Measurements from ENCODE around the gene PRKN. TPM values are rescaled to one million over a fixed set of nuclear protein-coding genes. Genes with fewer than 3 reads are reported as not detected.

The PRKN gene
- polyA plus RNA-seq, 1 donor, result 4.6 TPM

DNA sequence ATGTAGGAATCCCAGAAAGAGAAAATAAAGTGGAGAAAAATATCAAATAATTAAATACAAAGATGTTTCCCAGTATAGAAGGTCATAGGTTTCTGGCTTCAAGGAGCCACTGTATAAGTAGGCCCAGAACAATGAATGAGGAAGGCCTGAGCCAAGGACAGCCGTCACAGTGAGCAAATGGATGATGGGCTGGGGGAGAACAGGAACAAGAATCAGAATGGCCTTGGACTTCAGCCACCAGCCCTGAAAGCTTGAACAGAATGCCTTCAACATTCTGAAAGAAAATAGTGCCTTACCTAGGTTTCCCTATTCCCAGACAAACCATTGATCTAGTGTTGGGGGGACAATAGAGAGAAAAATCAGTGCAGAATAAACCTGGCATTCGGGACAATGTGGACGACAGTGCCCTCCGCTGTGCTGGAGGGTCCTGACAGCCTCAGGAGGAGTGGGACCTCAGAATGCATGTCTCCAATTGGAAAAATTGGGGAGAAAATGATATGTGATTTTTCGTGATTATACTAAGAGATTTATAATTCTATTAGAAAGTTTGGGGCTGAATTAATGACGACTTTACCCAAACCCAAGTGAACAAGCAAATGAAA, 1119.8 kb downstream of the PRKN start:
- DNase-seq (ENCODE audit: low read depth), result no peak

- no peak for DNase-seq (ENCODE audit: low read depth)
Measured at GRCh38 chr6:161602359-161602758, 1125.2 kb downstream of the PRKN start.

GRCh38 chr6:161598896-161599295, 1128.7 kb downstream of the PRKN start:
- DNase-seq (ENCODE audit: low read depth), result no peak

DNA sequence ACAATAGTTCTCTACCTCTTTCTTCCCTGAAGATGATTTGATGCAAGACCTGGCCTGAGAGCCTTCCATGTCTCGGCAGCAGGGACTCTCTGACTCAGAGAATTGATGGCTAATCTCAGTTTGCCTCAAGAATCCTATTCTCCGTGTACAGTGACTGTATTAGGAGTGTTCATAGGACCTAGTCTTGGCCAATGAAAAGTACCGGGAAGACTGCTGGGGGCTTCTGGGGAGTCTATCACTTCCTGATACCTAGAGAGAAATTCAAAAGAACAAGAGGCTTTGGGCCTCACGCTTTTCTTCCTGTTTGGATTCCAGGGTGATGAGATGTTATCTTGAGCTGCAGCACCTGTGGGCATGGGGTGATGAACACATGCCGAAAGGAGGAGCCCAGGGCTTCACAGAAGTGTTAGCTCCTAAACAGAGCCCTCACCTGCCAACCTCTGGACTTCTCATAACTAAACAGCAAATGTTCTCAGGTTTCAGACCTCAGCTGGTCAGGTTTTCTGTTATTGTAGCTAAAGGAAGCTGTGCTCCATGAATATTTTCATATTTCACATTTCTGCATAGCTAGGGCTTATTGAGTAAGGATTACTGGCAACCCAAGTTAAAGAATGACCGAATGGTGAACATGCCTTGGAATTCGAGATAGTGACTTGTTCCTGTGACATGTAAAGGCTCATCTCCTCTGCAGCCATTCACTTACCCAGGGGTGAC, 1130.6 kb downstream of the PRKN start:
- no peak for DNase-seq (ENCODE audit: low read depth)

DNA sequence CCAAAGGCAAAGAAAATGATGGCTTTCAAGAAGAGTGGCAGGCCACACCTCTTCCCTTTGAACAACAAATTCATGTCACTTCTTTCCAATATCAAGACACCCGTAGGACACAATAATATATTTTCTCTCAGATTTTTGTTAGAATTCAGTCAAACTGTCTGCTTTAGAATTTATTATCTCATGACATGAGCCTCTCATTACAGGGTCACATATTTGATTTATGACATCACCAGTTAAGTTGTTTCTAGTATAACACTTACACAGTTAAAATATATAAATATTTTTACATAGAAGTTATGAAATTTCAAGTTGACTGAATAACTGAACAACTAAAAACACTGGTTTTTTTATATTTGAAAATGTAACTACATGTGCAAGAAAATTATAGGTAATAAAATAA, 1133.2 kb downstream of the PRKN start:
- DNase-seq (ENCODE audit: low read depth), result no peak

- peak; percentile 22 for DNase-seq (ENCODE audit: low read depth)
Measured at GRCh38 chr6:161590961-161591627, 1136.5 kb downstream of the PRKN start.

GRCh38 chr6:161586887-161587286, 1140.7 kb downstream of the PRKN start:
- DNase-seq (ENCODE audit: low read depth), result no peak

DNA sequence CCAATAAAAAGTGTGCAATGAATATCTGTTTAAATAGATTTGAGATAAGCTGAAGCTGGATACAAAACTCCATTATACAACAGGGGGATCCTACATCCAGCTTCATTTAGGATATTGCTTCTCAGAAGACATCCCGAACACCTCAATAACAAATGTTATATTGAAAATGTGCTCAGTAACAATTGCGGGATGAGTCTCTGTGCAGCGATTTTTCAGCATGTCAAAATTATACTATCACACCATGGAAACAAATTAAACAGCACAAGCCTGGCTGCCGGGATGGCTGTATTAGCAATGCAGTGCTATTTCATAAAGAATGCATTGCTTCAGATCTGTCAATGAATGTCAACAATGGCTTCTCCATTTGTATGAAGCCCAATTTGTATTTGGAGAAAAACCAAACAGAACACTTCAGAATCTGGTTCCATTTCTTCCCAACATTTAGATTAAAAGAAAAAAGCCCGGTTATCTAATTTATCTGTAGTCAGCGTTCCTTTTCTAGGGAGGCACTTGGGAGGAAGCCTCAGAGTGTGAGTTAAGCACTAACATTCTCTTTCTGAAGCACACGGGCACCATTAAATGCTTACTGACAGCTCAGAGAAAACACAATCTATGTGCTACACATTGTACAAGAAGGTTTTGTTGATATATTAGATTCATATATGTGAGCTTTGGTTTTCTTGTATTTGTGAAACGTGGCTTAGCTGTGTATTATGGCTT, 1142.8 kb downstream of the PRKN start:
- DNase-seq (ENCODE audit: low read depth), result no peak

DNA sequence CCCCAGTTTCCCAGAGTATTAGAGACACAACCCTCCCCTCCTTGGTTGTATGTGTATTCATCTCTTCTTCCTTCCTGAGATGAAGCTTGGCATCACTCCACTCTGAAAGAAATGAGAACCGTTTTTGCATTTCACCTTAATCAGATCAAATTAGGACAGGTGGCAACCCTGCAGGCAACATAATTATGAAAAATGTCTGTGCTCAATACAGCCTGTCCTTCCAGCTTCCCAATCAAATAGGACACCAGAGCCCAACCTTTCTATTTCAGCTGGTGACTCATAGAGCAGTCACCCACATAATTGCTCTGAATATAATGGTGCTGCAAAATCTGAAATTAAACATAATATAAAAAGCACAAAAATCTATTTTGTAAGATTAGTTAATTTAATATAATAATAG, 1143.5 kb downstream of the PRKN start:
- DNase-seq (ENCODE audit: low read depth), result no peak

DNA sequence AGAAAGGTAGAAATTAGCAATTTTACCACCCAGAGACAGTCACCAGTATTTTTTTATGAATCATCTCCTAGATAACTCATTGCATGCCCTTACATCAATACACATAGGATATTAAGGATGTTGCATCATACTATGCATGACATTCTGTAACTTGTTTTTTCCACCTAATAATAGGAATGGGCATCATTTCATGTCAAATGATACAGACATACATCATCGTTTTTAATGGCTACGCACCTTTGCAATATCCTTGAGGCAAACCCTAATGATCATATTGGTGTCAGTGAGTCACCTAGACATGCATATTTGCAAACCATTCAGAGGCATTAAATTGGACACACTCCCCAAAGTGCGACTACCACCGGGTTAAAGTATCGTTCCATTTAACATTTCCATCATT, 1144.0 kb downstream of the PRKN start:
- DNase-seq (ENCODE audit: low read depth), result no peak

DNA sequence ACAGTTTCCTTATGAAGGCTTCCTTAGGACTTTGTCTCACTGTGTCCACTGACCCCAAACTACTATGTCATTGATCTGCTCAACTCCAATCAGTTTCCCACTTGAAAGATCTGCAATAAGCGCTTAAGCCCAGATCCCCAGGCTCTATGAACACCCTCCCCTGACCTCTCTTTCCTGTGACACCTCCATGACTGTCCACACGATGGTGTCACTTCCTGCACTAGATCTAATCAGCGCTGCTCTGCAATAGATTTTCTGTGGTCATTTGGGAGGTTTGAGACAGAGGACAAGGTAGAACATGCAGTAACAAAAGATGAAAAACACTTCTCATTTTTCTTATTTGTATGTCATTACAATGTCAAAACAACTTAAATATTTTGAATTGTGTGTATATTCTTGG, 1149.1 kb downstream of the PRKN start:
- no peak for DNase-seq (ENCODE audit: low read depth)

DNA sequence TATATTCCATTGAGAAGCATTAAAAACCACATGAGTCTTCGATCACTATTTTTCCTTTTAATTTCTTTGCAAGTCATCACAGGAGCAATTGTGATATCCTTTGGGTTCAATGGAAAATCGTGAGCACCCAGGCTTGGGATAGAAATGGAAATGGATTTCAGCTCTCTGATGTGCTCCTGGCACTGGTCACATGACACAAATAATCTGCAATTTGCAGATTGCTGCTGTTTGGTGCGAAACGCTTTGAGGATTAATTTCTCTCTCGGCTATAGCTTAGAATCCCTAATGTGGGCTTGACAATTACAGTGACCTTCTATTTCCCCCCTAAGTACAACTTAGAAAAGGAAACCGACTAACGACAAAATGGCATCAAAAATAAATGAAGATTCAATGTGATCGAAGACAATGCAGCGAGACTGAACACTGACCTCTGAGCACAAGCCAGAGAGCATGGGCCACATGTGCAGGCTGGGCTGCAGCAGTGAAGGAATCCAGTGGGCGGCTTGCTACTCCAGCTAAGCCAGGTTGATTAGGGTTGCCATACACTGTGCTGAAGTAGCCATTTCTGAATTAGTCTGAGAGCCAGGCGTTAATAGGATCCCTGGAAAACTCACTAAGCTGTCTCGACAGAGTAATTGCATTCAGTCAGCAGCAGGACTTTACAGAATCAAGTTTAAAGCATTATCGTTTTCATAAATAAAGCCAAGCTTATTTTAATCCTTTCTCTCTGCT, 1151.9 kb downstream of the PRKN start:
- DNase-seq (ENCODE audit: low read depth), result no peak

DNA sequence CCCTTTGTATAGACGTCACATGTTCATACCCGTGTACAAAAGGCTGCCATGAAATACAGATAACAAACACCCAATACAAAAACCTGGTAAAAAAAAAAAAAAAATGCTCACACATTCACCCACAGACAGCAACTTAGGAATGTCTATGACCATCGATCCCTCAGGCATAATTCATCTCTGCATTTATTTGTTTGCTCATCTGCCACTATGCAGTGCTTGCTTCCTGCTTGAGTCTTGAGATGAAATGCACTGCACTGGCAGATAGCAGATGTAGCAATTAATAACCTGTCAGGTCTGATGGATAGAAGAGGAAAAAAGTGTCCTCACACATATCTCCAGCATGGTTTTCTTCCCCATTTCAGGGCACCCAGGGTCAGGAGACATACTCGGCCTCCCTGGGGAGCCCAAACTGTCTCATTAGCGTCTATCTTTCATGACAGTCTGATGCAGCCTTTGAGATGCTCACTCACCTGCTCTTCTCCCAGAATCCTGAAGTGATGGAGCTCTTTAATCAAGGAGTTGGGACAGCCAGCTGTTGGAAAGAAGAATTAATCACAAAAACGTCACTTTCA, 1158.6 kb downstream of the PRKN start:
- no peak for DNase-seq (ENCODE audit: low read depth)

- DNase-seq (ENCODE audit: low read depth), result no peak
Measured at GRCh38 chr6:161564952-161565351, 1162.6 kb downstream of the PRKN start.

DNA sequence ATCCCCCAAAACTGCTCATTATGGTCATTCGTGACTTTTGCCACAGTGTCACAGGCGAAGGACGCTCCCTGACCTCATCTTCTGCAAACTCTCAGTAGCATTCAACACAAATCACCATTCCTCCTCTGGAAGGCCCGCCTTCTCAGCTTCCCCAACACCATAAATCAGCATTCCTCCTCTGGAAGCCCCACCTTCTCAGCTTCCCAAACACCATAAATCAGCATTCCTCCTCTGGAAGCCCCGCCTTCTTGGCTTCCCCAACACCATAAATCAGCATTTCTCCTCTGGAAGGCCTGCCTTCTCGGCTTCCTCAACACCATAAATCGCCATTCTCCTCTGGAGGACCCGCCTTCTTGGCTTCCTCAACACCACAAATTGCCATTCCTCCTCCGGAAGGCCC, 1165.7 kb downstream of the PRKN start:
- no peak for DNase-seq (ENCODE audit: low read depth)

DNA sequence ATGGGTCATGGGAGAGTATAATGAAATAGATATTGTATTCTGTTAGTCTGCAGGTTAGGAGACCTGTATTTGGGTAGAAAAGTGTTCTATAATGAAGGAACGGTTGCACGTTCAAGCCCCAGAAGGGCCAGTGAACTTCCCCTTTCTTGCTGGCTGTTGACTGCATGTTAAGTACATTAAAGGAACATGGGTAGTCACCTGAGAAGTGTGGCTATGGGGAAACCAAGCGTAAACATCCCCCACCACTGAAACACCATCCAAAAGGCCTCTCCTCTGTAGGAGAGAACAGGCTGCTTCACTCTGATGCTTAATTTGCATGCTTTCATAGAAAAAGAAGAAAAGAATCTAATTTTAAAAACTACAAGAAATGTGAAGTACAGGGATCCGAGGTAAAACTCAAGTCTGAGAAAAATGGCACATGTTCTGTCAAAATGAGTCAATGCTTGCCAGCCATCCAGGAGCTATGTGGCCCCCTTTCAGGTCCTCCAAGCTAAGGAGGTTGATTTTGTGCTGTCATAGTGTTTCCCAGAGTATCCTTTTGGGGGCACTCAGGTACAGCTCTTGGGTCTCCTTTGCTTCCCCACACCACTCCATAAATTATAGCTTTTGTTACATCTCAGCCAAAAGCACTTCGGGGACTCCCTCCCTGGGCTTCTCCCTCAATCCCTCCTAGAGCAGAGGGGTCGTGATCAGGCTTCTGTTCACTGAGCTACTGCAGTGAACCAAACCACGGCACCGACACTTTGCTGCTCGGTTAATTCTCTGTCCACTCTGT, 1170.0 kb downstream of the PRKN start:
- DNase-seq (ENCODE audit: low read depth), result no peak

- no peak for DNase-seq (ENCODE audit: low read depth)
Measured at GRCh38 chr6:161554883-161555282, 1172.7 kb downstream of the PRKN start.

GRCh38 chr6:161549977-161550655, 1177.5 kb downstream of the PRKN start:
- DNase-seq (ENCODE audit: low read depth), result no peak

DNA sequence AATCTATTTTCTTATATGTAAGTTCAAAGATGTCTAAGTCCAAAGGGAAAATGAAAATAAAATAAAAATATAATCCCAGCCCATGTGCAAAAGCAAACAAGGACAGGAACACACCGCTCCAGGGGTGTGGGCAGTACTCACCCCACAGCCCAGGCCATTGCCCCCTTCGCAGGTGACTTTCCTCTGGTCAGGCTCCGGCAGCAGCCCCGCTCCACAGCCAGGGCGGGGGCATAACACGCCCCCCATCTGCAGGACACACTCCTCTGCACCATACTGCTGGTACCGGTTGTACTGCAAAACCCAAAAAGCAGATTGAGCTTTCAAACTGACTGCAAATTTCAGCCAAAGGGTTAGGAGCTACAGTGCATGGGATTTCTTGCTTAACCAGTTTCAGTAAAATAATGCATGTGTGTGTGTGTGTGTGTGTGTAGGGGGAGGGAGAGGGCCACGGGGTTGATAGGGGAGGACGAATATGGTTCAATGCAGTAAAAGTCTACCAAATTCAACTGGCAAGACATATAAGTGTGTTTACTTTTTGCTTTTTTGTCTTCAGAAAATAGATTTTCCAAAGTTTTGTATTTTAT, 1178.8 kb downstream of the PRKN start:
- no peak for DNase-seq (ENCODE audit: low read depth)

GRCh38 chr6:161547617-161548016, 1179.9 kb downstream of the PRKN start:
- DNase-seq (ENCODE audit: low read depth), result no peak
